Body of pancreas (tissue), 4 donors: ENCODE results near the gene ARHGAP27. TPM values are rescaled to one million over a fixed set of nuclear protein-coding genes. Genes with fewer than 3 reads are reported as not detected.

Experiments
- ATAC-seq: fragments of 150-250 bp; one replicate; pipeline ENCODE4 v1.9.1; 2016
- DNase-seq, 4 donors: peaks; one replicate each; pipeline ENCODE4 v3.0.0-alpha.2; 2019
- H3K27ac ChIP-seq, 4 donors: fragments of 200-600 bp; sonication (generic); 1 replicate in 3 of 4; 2 replicates in 1 of 4; pipeline versions ENCODE4 v1.5.1 to v1.6.1; 2016 to 2019; ENCODE audit warnings: mild to moderate bottlenecking in 1 of 4, mixed read lengths in 1 of 4, moderate library complexity in 1 of 4
- H3K27me3 ChIP-seq, 2 donors: fragments of 200-600 bp; sonication (generic); one replicate each; pipeline ENCODE4 v1.6.0; 2016; ENCODE audit warnings: mild to moderate bottlenecking in 1 of 2
- H3K36me3 ChIP-seq, 2 donors: fragments of 200-600 bp; sonication (generic); replicated peaks in 1 of 2; 2 replicates each; pipeline ENCODE4 v1.5.1; 2016; ENCODE audit warnings: low read depth in 2 of 2; ENCODE audit not compliant: insufficient read depth in 1 of 2
- H3K4me1 ChIP-seq: fragments of 200-600 bp; sonication (generic); one replicate; pipeline ENCODE4 v1.6.0; 2016
- H3K4me3 ChIP-seq, 2 donors: fragments of 200-600 bp; sonication (generic); 1 replicate in 1 of 2; 2 replicates in 1 of 2; pipeline ENCODE4 v1.5.1; 2016 to 2019
- H3K9me3 ChIP-seq, 3 donors: fragments of 200-600 bp; sonication (generic); 1 replicate in 2 of 3; 2 replicates in 1 of 3; pipeline ENCODE4 v1.5.1; 2016
- POLR2A ChIP-seq, 3 donors: fragments of 450-650 bp; IDR thresholded peaks; one replicate each; pipeline ENCODE4 v1.6.1; 2016; ENCODE audit warnings: antibody characterized with exemption in 3 of 3, mild to moderate bottlenecking in 2 of 3
- WGBS, 2 donors: methylation state at CpG; one replicate each; pipeline ENCODE4 v1.1.5; 2017; 5-methylcytosine and 5-hydroxymethylcytosine counted together
- intact Hi-C: fragments of 100-400 bp; cut with DNase I; formaldehyde crosslinking; loops from one replicate; pipeline ENCODE4 v1.15.1; 2023
- total RNA-seq, 2 donors: library from RNA; depleted of rRNA; stranded (reverse); fragments of >200 nt; gene quantifications; one replicate each; pipeline ENCODE4 v1.1.0, GENCODE V29; 2016
- TF ChIP-seq, protein P1 (sequence below), 7 experiments: fragments of 450-650 bp in 4 of 7; fragments of 200-600 bp in 3 of 7; sonication (generic) in 3 of 7; IDR thresholded peaks; one replicate each; pipeline ENCODE4 v1.5.1; 2016 to 2019; ENCODE audit warnings: antibody characterized with exemption in 7 of 7

The ARHGAP27 gene
- total RNA-seq, 2 donors from 2014 or later: 12.7 to 35.3 TPM

DNA sequence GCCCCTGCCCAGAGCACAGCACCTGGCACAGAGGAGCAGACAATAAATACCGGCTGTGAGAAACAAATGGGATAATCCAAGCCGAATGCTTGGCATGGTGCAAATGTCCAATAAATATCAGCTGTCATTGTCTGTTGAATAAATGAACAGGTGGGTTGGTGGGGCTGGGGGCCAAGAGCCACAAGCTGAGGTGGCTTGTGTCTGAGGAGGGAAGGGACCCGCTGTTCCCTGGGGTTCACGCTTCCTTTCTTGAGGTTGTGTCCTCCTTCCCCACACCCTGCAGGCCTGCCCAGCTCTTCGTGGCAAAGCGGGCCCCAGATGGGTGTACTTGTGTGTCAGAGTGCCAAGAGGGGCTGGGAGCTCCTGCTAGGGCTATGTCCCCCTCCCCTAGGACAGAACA is 38.6 kb downstream of the ARHGAP27 start:
- Histone ChIP-seq H3K27me3 (no peaks in the 10 kb centered on the region), H3K9me3 (no peaks in the 10 kb centered on the region), H3K4me1 (peaks cover 8% of the 10 kb centered on the region), H3K36me3 (no peaks in the 10 kb centered on the region), H3K4me3 (no peak overlapping the region), H3K27ac (no peak overlapping the region)
- ATAC-seq: no peak
- DNase-seq: no peak
- intact Hi-C loops: no loop called here
- 47 to 74% methylated on average over 2 to 6 of the region's 6 CpGs for WGBS, 2 donors
- no peak for TF ChIP-seq POLR2A (IDR thresholded peaks at IDR 0.05)
- TF ChIP-seq, protein P1, sequence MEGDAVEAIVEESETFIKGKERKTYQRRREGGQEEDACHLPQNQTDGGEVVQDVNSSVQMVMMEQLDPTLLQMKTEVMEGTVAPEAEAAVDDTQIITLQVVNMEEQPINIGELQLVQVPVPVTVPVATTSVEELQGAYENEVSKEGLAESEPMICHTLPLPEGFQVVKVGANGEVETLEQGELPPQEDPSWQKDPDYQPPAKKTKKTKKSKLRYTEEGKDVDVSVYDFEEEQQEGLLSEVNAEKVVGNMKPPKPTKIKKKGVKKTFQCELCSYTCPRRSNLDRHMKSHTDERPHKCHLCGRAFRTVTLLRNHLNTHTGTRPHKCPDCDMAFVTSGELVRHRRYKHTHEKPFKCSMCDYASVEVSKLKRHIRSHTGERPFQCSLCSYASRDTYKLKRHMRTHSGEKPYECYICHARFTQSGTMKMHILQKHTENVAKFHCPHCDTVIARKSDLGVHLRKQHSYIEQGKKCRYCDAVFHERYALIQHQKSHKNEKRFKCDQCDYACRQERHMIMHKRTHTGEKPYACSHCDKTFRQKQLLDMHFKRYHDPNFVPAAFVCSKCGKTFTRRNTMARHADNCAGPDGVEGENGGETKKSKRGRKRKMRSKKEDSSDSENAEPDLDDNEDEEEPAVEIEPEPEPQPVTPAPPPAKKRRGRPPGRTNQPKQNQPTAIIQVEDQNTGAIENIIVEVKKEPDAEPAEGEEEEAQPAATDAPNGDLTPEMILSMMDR (IDR thresholded peaks at IDR 0.05): no peak

DNA sequence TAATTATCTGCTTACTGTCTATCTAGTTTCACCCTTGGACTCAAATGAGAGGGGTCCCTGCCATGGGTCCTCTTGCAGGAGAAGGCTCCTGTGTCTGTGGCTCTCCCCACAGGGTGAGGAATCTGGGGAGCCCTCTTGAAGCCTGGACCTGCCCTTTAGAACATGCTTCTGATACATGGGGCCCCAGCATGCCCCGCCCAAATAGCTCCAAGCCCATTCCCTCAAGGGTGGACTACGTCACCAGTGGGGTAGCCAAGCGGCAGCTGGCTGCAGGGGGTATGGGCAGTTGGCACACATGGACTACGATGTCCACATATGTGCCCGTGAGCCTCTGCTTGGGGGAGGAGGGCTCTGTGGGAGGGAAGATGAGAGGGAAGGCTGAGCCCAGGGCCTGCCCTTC is 39.3 kb downstream of the ARHGAP27 start:
- Histone ChIP-seq H3K9me3 (no peaks in the 10 kb centered on the region), H3K27ac (no peak overlapping the region), H3K4me3 (no peak overlapping the region), H3K4me1 (peaks cover 8% of the 10 kb centered on the region), H3K36me3 (no peaks in the 10 kb centered on the region), H3K27me3 (no peaks in the 10 kb centered on the region)
- DNase-seq (no peak), ATAC-seq (no peak)
- intact Hi-C loops: no loop called here
- TF ChIP-seq, protein P1 (IDR thresholded peaks at IDR 0.05): no peak
- no peak for TF ChIP-seq POLR2A (IDR thresholded peaks at IDR 0.05)
- WGBS, 2 donors: 94 to 96% methylated on average over 5 of the region's 5 CpGs

DNA sequence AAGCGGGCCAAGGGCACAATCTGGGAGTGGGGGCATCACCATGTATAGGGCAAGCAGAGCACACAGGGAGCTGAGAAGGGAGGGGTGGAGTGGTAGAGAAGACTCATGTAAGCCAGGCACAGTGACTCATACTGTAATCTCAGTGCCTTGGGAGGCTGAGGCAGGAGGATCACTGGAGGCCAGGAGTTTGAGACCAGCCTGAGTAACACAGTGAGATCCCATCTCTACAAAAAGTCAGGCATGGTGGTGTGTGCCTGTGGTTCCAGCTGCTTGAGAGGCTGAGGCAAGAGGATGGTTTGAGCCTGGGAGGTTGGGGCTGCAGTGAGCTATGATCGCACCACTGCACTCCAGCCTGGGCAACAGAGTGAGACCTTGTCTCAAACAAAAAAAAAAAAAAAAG is 40.8 kb downstream of the ARHGAP27 start:
- ATAC-seq (no peak), DNase-seq (no peak)
- Histone ChIP-seq H3K9me3 (no peaks in the 10 kb centered on the region), H3K4me3 (no peak overlapping the region), H3K27ac (no peak overlapping the region), H3K4me1 (peaks cover 8% of the 10 kb centered on the region), H3K27me3 (no peaks in the 10 kb centered on the region), H3K36me3 (no peaks in the 10 kb centered on the region)
- 100% methylated on average over 2 of the region's 2 CpGs for WGBS, 2 donors
- intact Hi-C loops: no loop called here
- TF ChIP-seq, protein P1 (IDR thresholded peaks at IDR 0.05): no peak
- TF ChIP-seq POLR2A (IDR thresholded peaks at IDR 0.05): no peak

DNA sequence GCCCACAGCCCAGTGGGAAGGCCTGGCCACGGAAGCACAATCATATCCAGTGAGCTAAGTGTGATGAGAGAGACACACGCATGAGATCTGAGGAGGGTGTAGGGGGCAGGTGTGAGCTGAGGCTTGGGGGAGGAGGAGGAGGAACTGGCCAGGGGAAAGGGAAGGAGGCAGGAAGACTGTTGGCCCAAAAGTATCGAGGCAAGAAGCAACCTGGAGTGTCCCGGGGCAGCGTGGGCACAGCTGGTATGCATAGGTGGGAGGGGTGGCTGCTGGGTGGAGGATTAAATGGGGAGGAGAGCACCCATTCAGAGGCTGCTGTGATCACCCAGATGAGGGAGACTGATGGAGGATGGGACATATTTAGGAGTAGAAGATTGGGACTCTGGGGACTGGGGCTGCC is 41.4 kb downstream of the ARHGAP27 start:
- 45 to 61% methylated on average over 5 of the region's 5 CpGs for WGBS, 2 donors
- no peaks in the 10 kb centered on the region for H3K36me3 ChIP-seq
- intact Hi-C loops: no loop called here
- DNase-seq (no peak), ATAC-seq (no peak)
- H3K27ac ChIP-seq: no peak overlapping the region
- H3K27me3 ChIP-seq: no peaks in the 10 kb centered on the region
- H3K4me1 ChIP-seq: peaks cover 11% of the 10 kb centered on the region
- H3K4me3 ChIP-seq: no peak overlapping the region
- no peaks in the 10 kb centered on the region for H3K9me3 ChIP-seq
- TF ChIP-seq, protein P1 (IDR thresholded peaks at IDR 0.05): no peak
- TF ChIP-seq POLR2A (IDR thresholded peaks at IDR 0.05): no peak

DNA sequence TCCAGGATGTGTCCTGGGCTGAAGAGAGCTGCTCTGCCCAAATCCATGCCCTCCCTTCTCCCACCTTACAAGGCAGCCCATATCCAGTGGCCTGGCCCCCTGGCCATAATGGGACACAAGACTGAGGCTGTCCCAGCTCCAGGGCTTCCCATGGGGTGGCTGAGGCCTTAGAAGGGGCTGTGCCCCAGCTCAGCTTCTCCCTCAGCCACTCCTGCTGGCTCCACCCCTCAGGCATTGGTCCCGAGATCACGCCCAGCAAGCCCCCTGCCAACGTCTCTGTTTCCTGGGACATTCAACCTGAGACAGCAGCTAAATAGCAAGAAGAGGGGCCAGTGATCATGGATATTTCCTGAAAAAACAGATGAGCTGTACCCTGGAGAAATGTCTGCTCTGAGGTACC is 43.3 kb downstream of the ARHGAP27 start:
- ATAC-seq (no peak), DNase-seq (no peak)
- Histone ChIP-seq H3K9me3 (no peaks in the 10 kb centered on the region), H3K4me1 (peaks cover 18% of the 10 kb centered on the region), H3K36me3 (no peaks in the 10 kb centered on the region), H3K27me3 (no peaks in the 10 kb centered on the region), H3K4me3 (no peak overlapping the region), H3K27ac (no peak overlapping the region)
- intact Hi-C loops: loop anchor here (5.0 kb wide), 1 partner anchor 167 kb away; the partner anchor contains the start of gene FMNL1
- WGBS, 2 donors: 27 to 39% methylated on average over 3 of the region's 3 CpGs
- TF ChIP-seq, protein P1 (IDR thresholded peaks at IDR 0.05): no peak
- no peak for TF ChIP-seq POLR2A (IDR thresholded peaks at IDR 0.05)
